Liver (tissue), 3 donors: ENCODE measurements around the gene BACH2.

Experiments used
- CTCF ChIP-seq: fragments of 150-350 bp; IDR thresholded peaks from 2 replicates; pipeline ENCODE4 v1.5.1; 2017; ENCODE audit warnings: improper control_type of control experiment, low read depth, low read length; ENCODE audit not compliant: missing input control
- HNF4G ChIP-seq: IDR thresholded peaks from 2 replicates; pipeline ENCODE4 v1.6.1; 2016; ENCODE audit warnings: antibody characterized with exemption
- NR2F2 ChIP-seq: IDR thresholded peaks from 2 replicates; pipeline ENCODE4 v1.6.1; 2016; ENCODE audit warnings: antibody characterized with exemption
- SP1 ChIP-seq: IDR thresholded peaks from 2 replicates; pipeline ENCODE4 v1.6.1; 2018; ENCODE audit warnings: antibody characterized with exemption, mild to moderate bottlenecking
- TAF1 ChIP-seq: conservative IDR thresholded peaks from 2 replicates; pipeline ENCODE4 v1.6.1; 2016; ENCODE audit warnings: antibody characterized with exemption, mild to moderate bottlenecking
- TF ChIP-seq, protein P1 (sequence below): IDR thresholded peaks from 2 replicates; pipeline ENCODE4 v1.6.1; 2016; ENCODE audit warnings: antibody characterized with exemption, mild to moderate bottlenecking
- TF ChIP-seq, protein P2 (sequence below): IDR thresholded peaks from 2 replicates; pipeline ENCODE4 v1.6.1; 2016; ENCODE audit warnings: antibody characterized with exemption
- donor health status: healthy.
- donor health status: healthy.

DNA sequence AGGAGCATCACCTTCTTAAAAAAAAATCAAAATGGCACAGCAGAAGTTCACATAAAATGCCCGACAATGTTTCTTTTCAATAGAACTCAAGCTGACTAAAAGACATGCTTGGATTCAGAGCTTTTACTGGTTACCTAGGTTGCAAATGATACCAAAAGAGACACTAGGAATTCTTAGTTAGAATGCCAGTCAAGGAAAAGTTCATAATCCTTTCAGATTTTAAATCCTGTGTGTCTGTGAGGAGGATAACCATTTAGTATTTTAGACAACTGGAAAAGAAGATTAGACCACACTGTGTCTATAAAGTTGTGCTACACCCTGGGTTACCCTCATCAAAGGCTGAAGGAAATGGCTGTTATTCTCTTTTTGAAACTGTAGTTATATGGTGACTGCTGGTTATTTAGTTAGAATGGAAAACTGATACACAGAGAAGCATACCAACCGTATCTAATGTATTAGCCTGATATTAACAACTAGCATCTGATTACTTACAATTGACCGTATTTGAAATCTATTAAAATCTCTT lies 262.8 kb downstream of the BACH2 start:
- TF ChIP-seq NR2F2 (no peak), CTCF (no peak), TAF1 (no peak), SP1 (no peak), HNF4G (no peak)
- TF ChIP-seq, protein P1, sequence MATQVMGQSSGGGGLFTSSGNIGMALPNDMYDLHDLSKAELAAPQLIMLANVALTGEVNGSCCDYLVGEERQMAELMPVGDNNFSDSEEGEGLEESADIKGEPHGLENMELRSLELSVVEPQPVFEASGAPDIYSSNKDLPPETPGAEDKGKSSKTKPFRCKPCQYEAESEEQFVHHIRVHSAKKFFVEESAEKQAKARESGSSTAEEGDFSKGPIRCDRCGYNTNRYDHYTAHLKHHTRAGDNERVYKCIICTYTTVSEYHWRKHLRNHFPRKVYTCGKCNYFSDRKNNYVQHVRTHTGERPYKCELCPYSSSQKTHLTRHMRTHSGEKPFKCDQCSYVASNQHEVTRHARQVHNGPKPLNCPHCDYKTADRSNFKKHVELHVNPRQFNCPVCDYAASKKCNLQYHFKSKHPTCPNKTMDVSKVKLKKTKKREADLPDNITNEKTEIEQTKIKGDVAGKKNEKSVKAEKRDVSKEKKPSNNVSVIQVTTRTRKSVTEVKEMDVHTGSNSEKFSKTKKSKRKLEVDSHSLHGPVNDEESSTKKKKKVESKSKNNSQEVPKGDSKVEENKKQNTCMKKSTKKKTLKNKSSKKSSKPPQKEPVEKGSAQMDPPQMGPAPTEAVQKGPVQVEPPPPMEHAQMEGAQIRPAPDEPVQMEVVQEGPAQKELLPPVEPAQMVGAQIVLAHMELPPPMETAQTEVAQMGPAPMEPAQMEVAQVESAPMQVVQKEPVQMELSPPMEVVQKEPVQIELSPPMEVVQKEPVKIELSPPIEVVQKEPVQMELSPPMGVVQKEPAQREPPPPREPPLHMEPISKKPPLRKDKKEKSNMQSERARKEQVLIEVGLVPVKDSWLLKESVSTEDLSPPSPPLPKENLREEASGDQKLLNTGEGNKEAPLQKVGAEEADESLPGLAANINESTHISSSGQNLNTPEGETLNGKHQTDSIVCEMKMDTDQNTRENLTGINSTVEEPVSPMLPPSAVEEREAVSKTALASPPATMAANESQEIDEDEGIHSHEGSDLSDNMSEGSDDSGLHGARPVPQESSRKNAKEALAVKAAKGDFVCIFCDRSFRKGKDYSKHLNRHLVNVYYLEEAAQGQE = no peak
- TF ChIP-seq, protein P2, sequence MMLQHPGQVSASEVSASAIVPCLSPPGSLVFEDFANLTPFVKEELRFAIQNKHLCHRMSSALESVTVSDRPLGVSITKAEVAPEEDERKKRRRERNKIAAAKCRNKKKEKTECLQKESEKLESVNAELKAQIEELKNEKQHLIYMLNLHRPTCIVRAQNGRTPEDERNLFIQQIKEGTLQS = no peak
